Measurements from ENCODE around the gene HNMT.

Gene HNMT

GRCh38 chr2:138021154-138021553 is 56.9 kb downstream of the HNMT start:
- no peak for DNase-seq (ENCODE audit: low spot score)
- in situ Hi-C loops (cut with MboI; ENCODE audit: low pct_unique_long_range_greater_than_20kb, low sequenced_read_pairs, unreplicated experiment) = no loop called here
- TF ChIP-seq CTCF (IDR thresholded peaks at IDR 0.05; ENCODE audit: extremely low read depth, insufficient read depth, missing control alignments) = no peak

GRCh38 chr2:138023298-138023697 is 59.0 kb downstream of the HNMT start:
- no peak for DNase-seq (ENCODE audit: low spot score)
- no peak for TF ChIP-seq CTCF (IDR thresholded peaks at IDR 0.05; ENCODE audit: extremely low read depth, insufficient read depth, missing control alignments)
- in situ Hi-C loops (cut with MboI; ENCODE audit: low pct_unique_long_range_greater_than_20kb, low sequenced_read_pairs, unreplicated experiment) = no loop called here

DNA sequence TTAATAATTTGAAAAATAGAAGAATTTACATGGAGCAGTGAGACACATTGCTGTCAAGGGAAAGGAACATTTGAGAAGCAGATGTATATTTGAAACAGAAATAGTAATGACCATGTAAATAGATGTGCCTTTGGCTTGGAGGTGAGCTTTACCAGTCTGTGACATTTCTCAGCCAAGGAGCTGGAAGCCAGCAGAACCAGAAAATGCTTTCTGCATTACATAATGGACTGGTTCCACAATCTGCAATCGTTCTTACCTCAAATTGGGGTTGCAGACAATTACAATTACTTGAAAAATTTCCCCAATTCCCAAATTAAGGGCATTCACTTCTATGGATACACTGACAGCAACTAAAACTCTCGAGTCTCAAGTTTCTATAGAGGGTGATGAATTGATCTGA is 59.7 kb downstream of the HNMT start:
- TF ChIP-seq CTCF (IDR thresholded peaks at IDR 0.05; ENCODE audit: extremely low read depth, insufficient read depth, missing control alignments) = no peak
- in situ Hi-C loops (cut with MboI; ENCODE audit: low pct_unique_long_range_greater_than_20kb, low sequenced_read_pairs, unreplicated experiment) = no loop called here

DNA sequence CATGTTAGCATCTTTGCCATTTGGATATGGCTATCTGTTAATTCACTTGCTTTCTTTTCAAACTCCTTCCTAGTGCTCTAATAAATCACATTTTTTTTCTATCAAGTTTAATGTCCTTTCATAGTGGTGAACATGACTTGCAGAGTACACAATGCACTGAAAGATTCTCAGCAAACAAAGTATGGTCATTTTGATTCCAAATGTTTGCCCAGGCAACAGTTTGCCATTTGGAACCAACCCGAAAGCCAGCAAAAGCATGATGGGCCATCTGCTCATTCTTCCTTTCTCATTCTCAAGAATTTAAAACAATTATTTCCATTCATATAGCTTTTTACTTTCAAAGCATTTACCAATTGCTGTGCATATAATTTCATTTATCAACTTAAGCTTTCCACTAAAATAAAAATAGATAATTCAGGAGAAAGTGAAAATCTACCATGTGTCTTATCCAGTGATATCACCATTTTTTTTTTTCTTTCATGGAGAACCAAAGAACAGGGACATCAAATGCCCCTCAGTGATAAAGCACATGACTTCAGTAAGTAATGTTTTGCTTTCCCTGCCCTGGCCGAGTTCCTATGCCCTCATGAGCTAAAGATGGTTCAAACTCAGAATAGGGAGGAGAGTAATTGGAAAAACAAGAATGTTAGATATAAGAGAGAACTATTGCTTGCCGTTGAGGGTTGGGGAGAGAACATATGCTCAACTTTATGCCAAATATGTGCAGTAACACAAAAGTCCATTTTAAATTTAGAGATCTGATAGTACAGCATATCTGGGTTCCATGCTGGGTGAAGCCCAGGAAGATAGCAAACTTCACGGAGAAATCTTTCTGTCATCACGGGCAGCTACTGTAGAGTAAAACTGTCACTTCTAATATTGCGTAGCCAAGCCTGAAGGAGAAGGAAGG is 62.1 kb downstream of the HNMT start:
- no peak for TF ChIP-seq CTCF (IDR thresholded peaks at IDR 0.05; ENCODE audit: extremely low read depth, insufficient read depth, missing control alignments)
- in situ Hi-C loops (cut with MboI; ENCODE audit: low pct_unique_long_range_greater_than_20kb, low sequenced_read_pairs, unreplicated experiment) = no loop called here
- DNase-seq (ENCODE audit: low spot score) = no peak

More for the DNA sequence above, 59.7 kb downstream of the HNMT start:
- no peak for DNase-seq (ENCODE audit: low spot score)

DNA sequence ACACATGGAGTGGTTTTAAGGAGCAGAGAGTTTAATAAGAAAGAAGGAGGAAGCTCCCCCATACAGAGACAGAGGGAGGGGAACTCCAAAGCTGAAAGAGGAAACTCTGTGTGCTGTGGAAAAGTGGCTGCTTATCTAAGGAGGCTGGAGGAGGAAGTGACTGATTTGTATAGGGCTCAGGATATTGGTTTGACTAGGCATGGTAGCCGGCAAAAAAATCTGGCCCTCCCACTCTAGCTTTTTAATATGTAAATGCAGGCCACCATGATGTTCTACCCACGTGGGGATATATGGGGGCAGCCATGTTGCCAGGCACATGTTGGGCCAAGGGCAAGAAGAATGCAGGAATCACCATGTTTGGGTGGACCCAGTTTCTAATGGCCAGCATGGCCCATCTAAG is 64.3 kb downstream of the HNMT start:
- no peak for DNase-seq (ENCODE audit: low spot score)
- no peak for TF ChIP-seq CTCF (IDR thresholded peaks at IDR 0.05; ENCODE audit: extremely low read depth, insufficient read depth, missing control alignments)
- in situ Hi-C loops (cut with MboI; ENCODE audit: low pct_unique_long_range_greater_than_20kb, low sequenced_read_pairs, unreplicated experiment) = no loop called here

DNA sequence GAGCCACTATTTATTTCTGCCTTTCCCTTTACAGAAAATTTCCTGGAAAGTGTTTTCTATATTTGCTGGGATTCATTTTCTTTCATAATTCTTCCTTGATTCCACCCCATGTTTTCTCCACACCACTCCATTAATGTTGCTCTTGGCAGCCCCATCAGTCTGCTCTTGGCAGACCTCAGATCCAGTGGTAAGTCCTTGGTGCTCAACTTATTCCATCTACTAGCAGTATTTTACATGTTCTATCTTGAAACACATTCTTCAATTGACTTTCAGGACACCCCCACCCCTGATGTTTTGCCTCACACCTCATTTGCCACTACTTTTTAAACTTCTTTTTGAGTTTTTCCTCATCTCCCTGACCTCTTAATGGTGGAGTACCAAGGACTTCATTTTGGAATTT is 65.0 kb downstream of the HNMT start:
- no peak for TF ChIP-seq CTCF (IDR thresholded peaks at IDR 0.05; ENCODE audit: extremely low read depth, insufficient read depth, missing control alignments)
- no peak for DNase-seq (ENCODE audit: low spot score)
- in situ Hi-C loops (cut with MboI; ENCODE audit: low pct_unique_long_range_greater_than_20kb, low sequenced_read_pairs, unreplicated experiment) = no loop called here
